CD4-positive, alpha-beta T cell treated with Interferon gamma for 1 hour (primary cell): ENCODE data around the gene ACSM3.
"Not testable (repeated sequence)": the region's sequence is repeated elsewhere in the genome, so short reads cannot be mapped to it uniquely, and the experiment has no call there.

ENCODE experiments used
- DNase-seq: peaks from one replicate; pipeline ENCODE4 v3.0.0-alpha.2; 2020

Gene ACSM3

DNA sequence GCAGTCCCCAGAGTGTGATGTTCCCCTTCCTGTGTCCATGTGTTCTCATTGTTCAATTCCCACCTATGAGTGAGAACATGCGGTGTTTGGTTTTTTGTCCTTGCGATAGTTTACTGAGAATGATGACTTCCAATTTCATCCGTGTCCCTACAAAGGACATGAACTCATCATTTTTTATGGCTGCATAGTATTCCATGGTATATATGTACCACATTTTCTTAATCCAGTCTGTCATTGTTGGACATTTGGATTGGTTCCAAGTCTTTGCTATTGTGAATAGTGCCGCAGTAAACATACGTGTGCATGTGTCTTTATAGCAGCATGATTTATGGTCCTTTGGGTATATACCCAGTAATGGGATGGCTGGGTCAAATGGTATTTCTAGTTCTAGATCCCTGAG lies 8.0 kb upstream of the ACSM3 start:
- not testable (repeated sequence) for DNase-seq

DNA sequence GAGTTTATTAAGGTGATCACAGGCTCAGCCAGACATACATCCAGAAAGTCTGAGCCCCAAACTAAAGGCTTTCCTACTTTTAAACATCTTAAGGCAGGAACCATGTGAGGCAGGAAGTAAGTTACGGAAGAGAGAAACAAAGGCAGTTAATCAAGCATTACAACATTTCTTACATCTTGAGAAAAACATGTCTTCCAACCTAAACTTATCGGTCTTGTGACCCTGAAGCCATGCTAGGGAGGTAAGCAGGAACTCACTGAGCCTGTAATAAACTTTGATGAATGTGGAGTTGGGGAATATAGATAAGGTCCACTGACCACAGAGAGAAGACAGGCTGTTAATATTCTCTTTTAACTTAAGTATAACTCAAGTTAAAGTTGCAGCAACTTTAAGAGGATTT lies 3.5 kb upstream of the ACSM3 start:
- DNase-seq: no peak

DNA sequence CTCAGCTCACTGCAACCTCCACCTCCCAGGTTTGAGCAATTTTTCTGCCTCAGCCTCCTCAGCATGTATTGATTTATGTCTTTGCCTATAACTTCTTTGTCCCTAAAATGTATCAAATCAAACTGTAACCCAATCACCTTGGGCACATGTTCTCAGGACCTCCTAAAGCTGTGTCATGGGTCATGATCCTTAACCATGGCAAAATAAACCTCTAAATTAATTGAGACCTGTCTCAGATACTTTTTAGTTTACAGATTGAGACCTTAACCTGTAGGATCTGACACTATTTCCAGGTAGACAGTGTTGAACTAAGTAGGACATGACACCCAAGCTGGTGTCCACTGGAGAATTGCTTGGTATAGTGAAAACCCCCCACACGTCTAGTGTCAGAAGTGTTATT lies 2.6 kb upstream of the ACSM3 start:
- no peak for DNase-seq

DNA sequence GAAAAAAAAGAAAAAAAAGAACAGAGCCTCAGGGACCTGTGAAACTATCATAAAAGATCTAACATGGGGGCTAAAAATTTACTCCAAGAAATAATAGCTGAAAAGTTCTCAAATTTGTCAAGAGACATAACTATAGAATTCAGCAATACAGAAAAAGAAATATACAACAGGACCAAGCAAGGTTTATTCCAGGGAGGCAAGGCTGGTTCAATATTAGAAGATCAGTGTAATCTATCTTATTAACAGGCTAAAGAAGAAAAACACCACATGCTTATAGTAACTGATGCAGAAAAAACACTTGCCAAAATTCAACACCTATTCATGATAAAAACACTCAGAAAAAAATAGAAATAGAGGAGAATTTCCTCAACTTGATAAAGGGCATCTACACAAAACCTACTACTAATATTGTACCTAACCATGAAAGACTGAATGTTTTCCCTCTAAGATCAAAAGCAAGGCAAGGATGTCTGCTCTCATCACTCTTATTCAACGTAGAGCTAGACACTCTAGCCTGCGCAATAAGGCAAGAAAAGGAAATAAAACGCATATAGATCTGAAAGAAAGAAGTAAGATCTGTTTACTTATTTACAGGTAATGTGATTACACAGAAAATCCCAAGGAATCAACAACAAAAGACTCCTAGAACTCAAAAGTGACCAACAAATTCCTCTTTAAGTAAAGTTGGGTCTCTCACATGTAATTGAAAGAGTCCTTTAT lies 1.2 kb upstream of the ACSM3 start:
- DNase-seq: no peak

DNA sequence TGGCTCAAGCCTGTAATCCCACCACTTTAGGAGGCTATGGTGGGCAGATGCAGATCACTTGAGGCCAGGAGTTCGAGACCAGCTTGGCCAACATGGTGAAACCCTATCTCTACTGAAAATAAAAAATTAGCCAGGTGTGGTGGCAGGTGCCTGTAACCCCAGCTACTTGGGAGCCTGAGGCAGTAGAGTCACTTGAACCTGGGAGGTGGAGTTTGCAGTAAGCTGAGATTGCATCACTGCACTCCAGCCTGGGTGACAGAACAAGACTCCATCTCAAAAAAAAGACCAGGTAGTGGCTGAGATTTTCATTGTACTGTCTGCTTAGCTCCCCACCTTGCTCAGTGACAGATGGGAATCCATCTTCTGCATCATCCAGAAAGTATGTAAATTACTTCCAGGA lies 634 bp downstream of the ACSM3 start:
- DNase-seq: not testable (repeated sequence)

DNA sequence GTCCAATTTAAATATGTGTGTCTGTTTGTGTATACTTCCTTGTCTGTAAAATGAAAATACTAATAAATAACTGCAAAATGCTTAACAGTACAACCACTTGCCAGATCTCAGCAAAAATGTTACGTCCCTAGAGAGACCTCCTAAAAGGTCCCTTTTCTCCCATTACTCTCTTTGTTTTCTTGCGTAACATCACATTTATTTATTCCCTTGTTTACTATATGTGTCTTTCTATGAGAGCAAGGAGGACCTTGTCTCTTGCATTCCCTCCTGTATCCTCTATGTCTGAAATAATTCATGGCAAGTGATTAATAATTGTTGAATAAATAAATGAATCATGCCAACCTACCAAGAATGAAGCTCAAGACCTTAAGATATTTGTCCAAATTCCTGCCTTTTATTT lies 1.9 kb downstream of the ACSM3 start:
- DNase-seq: no peak

DNA sequence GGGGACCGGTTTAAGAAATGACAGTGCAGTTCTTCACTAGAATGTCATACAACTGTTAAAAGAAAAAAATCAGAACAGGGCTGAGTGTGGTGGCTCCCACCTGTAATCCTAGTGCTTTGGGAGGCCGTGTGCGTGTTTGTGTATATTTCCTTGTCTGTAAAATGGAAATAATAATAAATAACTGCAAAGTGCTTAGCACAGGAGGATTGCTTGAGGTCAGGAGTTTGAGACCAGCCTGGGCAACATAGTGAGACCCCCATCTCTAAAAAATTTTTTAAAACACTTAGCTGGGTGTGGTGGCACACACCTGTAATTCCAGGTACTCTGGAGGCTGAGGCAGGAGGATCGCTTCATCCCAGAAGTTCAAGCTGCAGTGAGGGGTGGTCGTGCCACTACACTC lies 2.5 kb downstream of the ACSM3 start:
- no peak for DNase-seq

DNA sequence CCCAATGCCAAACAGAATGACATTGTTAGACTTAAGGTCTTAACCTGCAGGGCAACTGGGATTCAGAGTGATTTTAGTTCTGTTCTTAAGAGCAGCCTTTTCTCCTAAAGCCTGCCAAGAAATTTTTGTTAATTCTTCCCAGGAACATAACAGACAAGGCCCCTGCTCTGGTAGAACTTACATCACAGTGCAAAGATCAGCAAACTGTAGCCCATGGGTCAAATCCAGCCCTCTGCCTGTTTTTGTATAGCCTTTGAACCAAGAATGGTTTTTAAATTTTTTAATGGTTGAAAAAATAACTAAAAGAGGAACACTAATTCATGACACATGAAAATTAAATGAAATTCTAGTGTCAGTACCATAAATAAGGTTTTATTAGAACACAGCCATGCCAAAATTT lies 3.8 kb downstream of the ACSM3 start:
- no peak for DNase-seq

DNA sequence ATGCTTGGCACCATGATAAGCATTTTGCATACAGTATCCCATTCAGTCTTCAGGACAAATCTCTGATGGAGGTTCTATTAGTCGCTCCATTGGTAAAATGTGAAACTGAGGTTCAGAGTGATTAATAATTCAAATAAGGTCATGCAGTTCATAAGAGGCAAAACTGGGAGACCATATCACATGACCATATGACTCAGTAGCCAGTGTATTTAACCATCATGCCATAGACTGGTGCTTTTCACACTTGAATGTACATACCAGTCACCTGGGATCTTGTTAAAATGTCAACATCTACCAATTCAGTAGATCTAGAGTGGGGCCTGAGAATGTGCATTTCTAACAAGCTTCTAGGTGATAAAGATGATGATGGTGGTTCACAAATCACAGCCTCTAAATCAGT lies 4.3 kb downstream of the ACSM3 start:
- no peak for DNase-seq

DNA sequence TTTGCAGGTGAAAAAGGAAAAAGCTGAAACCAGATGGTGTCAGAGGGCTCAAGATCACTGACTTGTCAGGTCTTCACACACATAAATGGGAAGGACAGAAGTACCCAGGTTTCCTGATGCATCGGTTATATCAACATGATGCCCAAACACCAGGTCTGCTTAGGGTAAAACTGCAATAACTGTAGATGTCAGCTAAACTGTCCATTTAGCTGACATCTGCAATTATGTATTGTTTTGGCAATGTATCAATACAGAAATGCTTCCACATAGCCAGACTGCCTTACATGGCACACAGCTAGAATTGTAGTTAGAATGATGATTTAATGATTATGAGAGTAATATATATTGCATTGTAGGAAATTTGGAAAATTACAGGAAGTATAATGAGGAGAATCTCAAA lies 5.0 kb downstream of the ACSM3 start:
- no peak for DNase-seq

DNA sequence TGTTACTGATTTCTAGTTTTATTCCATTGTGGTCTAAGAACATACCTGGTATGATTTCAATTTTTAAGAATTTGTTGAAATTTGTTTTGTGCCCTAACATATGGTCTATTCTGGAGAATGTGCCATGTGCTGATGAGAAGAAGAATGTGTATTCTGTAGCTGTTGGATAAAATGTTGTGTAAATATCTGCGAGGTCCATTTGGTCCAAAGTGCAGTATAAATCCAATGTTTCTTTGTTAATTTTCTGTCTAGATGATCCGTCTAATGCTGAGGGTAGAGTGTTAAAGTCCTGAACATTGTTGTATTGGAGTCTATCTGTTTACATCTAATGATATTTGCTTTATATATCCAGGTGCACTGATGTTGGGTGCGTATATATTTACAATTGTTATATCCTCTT lies 9.9 kb downstream of the ACSM3 start:
- no peak for DNase-seq

DNA sequence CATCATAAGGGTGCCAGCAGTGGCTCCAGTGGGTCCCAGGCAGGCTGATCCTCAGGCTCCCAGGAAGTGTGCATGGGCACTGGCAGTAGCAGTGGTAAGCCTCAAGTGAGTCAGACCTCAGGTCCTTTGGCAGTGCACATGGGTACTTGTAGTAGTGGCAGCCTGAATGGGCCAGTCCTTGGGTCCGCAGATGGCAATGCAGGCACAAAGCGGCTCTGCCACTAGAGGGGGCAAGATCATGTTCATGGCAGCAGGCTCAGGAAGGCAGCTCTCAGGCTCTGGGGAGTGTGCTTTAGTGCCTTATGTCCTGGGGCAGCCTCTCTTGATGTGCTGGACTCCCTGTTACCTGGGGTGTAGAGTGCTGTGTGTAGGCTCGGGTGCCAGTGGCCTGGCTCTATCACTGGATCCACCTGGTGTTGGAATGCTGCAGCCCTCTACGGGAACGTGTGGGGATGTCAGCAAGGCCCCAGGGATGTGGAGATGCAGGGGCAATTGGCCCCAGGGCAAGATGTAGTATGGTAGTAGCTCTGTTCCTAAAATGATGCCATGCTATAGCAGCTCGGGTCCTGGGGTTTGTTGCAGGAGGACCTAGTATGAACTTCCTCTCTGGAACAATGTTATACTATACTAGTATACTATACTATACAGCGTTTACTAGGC lies 11.0 kb downstream of the ACSM3 start:
- DNase-seq: peak; percentile 48

DNA sequence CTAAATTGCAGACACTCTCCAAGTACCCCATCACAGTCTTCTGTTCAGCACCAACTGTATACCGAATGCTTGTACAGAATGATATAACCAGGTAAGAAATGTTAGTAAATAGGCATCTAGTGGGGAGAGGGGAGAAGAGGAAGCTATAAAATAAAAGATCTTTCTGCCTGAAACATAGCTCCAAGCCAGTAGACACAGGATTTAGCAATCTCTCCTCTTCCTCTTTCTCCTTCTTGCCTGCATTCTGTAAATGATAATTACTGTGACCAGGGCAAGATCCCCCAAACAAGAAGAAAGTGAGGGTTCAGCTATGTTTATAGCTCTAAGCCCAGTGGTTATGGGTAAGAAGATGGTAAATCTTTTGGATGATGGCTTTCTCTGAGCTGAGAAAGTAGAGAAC lies 17.9 kb downstream of the ACSM3 start:
- DNase-seq: no peak

DNA sequence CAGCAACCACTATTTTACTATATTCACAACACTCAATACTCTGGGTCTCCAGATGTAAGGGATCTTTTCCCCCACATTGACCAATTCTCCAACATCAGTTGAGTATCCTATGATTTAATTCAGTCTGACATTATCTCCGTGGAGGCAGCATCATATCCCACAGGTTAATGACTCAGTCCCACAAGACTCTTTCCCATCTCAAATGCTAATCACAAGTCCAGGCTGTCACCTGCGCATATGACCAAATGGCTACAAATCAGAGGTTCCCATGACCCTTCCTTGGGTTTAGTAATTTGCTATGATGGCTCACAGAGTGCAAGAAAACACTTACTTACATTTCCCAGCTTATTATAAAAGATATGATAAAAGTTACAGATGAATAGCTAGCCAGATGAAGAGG lies 18.7 kb downstream of the ACSM3 start:
- no peak for DNase-seq

DNA sequence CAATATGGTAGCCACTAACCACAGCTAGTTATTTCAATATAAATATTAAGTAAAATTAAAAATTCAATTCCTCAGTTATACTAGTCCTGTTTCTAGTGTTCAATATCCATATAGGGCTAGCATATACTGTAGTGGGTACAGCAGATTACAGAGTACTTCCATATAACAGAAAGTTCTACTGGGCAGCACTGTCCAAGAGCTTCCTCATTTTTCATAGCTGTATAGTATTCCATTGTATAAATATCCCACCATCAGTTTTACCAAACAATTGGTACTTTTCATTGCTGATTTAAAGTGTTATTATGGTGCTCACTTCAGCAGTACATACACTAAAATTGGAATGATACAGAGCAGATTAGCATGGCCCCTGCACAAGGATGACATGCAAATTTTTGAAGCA lies 20.4 kb downstream of the ACSM3 start:
- DNase-seq: no peak

DNA sequence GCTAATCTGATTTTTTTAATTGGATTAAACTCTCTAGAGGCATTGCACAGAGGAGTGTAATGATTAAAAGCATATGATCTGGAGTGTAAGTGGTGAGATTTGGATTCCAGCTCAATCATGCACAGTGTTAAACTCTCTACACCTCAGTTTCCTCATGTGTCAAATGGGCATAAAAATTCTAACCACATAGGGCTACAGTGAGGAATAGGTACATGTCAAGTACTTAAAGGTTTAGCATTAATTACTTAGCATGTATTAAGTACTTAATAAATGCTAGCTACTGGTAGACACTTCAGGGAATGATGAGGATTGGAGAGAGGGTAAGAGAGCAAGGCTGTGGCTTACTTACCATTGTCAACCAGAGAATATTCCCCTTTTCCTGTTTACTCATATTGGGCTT lies 25.3 kb downstream of the ACSM3 start:
- DNase-seq: no peak

DNA sequence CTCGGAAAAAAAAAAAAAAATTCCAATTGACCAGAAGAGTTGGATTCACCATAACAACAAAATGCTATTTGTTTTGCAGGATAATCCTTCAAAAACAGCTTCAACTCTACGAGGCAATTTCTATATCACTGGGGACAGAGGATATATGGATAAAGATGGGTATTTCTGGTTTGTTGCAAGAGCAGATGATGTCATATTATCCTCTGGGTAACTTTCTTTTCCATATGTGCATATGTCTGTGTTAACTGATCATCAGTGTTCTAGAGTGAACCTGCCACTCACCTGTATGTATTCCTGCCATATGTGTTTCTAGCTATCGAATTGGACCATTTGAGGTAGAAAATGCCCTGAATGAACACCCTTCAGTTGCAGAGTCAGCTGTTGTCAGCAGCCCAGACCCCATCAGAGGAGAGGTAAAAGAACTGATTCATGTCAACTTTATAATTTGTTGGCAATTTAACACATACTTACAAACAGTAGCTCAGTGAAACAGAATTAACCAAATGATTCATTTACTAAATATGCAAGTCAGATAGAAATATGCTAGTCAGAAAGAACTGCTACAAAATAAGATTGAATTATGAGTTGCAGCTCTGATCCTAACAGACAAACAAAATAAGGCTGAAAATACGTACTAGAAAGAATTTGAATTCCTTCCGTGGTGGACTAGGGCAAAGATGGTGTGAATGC lies 28.3 kb downstream of the ACSM3 start:
- DNase-seq: no peak

DNA sequence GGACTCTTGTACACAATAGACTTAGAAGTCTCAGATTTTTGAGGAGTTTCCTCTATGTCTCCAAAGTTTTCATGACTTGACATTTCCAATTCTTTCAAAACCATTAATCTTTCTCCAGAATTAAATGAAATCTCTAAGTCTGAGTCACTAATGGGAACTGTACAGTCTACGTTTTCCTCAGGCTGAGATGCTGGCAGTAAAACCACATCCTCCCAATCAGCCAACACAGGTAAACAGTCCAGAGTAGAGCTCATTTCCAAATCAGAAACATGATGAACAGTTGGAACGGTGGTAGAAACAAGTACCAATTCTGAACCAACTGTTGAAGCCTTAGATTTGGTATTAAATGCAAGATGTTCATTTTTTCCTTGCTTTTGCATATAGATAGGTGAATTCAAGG lies 34.5 kb downstream of the ACSM3 start:
- DNase-seq: no peak

DNA sequence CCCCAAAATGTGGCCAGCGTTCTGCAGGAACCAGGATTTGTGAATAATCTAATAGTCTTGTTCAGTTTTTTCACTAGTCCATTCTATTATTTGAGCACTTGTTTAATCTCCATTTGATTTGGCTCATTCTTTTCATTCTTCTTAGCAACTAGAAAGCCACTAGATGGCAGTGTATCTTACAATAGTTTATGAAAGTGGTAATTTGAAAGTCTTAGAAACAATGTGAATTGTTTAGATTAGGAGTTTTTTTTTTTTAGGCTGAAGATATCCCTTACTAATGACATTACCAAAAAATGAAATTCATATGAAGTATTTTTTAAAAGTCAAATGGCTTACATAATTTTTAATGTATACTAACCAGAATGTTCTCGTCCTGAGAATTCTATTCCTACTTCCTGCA lies 35.8 kb downstream of the ACSM3 start:
- no peak for DNase-seq

DNA sequence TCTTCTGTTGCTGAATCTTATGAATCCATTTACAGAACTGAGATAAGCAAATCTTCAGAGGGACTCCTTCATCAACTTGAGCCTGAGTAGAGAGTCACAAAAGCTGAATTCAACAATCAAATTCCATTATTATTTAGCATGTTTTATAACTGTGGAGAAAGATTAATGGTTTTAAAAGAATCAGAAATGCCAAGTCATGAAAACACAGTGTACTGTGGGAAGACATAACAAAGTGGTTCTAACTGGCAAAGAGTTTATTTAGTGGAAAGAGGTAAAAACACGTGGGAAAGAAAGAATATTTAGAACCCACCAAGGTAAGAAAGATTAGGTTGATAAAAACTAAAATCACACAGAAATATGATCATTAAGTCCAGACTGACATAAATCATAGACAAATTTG lies 37.5 kb downstream of the ACSM3 start:
- DNase-seq: no peak

DNA sequence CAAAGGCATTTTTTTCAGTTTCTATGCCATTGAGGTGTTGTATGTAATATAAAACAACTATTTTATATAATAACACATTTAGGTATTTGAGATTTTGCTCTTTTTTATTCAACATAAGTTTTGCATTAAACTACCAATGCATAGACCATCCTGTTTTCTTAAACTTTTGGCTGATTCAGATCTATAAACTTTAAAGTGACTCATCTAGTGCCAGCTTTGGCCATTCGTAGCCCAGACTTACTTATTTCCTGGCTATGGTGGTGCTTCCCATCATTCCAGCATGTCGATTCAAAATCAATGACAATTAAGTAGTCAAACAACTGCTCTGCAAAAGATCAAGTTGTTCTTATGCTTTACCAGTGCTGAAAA lies 39.4 kb downstream of the ACSM3 start:
- no peak for DNase-seq

DNA sequence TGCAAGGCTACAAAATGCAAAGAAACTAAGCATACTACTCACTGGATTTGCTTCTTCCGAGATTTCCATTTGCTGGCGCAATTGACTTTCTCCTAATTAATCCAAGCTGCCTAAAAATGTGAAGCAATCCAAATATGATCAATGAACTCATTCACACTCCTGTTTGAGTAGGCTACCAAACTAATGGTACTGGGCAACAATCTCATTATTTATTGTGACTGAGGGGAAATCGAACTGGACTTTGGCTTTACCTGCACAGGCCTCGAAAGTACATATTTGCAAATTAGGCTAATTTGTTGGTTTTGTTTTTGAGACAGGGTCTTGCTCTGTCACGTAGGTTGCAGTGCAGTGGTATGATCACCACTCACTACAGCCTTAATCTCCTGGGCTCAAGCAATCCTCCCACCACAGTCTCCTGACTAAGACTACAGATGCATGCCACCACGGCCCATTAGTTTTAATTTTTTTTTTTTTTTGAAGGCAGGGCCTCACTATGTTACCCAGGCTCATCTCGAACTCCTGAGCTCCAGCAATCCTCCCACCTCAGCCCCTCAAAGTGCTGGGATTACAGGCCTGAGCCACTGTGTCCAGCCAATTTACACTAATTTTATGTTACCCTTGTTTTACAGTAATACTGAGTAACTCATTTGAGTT lies 39.9 kb downstream of the ACSM3 start:
- DNase-seq: no peak

DNA sequence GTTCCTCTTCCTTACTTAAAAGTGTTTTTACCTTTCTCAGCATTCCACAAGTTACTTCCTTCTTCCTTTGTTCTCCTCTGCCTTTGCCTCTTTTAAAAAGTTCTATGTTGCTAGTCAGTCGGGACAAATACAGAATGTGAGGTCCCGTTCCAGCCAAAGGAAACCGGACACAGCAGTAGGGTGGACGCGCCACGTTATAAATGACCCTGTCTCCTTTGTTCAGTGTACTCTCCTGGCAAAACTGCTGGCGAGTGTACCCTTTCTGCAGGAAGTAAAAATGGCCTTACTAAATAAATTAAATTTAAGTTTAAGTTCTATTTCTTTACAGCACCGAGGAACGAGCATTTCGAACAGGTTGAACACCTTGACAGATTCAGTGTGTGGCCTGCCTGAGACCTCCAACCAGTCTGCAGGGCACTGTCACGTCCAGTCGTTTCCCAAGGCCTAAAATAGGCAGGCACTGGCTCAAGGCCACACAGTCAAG lies 41.9 kb downstream of the ACSM3 start:
- not testable (repeated sequence) for DNase-seq
